Left renal cortex interstitium (tissue), 4 donors: ENCODE measurements around the gene SCMH1. TPM values are rescaled to one million over a fixed set of nuclear protein-coding genes. Genes with fewer than 3 reads are reported as not detected.
"Not testable (repeated sequence)": the region's sequence is repeated elsewhere in the genome, so short reads cannot be mapped to it uniquely, and the experiment has no call there.

Source experiments
- DNase-seq, 4 donors: peaks; one replicate each; pipeline ENCODE4 v3.0.0-alpha.2; 2013; ENCODE audit warnings: low read depth in 4 of 4, low spot score in 2 of 4, missing footprints in 1 of 4
- polyA plus RNA-seq, 4 donors: library from polyadenylated mRNA; unstranded; fragments of 120-200 nt; gene quantifications; one replicate each; pipeline ENCODE4 v1.2.1, GENCODE V29; 2013; ENCODE audit not compliant: insufficient read length in 4 of 4

The SCMH1 gene
- polyA plus RNA-seq, 4 donors: 36.0 to 51.7 (median 40.0) TPM

DNA sequence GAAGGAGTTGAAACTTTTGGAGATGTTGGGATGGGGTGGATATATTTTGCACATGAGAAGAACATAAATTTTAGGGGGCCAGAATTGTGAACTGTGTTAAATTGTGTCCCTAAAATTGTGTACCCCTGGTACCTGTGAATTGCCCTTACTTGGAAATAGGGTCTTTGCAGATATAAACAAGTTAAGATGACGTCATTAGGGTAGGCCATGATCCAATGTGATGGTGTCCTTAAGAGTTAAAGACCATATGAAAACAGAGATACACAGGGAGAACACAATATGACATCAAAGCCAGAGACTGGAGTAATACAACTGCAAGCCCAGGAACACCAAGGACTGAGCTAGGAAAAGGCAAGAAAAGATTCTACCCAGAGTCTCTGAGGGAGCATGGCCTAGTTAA is 24.0 kb downstream of the SCMH1 start:
- no peak for DNase-seq

DNA sequence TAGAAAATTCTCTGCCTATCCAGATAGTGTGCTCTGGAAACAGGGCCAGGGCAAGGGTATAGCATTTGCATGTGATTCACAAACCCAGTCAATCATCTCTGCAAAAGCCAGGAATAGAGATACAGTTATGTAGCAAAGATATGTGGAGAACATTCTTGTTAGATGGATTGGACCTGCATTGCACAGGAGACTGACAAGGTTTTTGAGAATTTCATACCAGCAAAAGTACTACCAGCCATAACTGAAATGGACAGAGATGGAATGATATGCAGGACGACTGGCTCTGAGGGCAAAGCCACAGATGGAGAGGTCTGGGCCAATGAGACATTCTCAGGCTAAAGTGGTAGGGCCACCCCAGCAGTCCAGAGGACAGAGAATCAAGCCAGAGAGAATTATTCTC is 24.7 kb downstream of the SCMH1 start:
- DNase-seq: no peak

DNA sequence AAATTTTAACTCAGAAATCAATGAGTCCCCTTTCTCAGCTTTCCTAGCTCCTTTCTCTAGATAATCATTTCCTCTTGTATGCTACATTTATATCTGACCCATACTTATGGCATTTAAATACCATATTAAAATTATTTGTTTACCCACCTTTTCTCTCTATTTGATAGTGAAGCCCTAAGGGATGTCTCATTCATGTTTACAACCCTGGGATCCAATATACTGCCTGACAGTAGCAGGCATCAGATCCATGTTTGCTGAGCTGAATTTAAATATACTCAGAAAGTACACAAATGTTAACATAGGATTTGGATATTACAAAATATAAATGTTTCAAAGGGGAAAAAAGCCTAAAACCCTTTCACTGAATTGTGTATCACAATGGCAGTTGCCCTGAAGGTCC is 26.5 kb downstream of the SCMH1 start:
- no peak for DNase-seq

DNA sequence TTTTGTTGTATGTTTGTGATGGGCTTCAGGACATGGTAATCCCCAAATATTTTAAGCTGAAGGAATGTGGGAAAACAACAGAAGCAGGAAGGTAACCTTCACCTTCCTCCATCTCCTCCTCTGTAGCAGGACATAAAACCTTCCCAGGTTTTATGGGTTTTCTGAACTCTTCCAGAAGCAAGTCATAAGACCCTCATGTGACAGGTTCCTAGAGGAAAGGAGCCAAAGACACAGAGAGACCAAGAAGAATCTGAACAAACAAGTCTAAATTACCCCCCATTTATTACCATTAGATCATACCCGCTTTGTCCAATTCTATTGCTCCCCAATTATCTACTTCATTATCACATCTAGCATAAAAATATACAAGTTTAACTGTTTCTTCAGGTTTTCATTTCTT is 28.8 kb downstream of the SCMH1 start:
- no peak for DNase-seq

DNA sequence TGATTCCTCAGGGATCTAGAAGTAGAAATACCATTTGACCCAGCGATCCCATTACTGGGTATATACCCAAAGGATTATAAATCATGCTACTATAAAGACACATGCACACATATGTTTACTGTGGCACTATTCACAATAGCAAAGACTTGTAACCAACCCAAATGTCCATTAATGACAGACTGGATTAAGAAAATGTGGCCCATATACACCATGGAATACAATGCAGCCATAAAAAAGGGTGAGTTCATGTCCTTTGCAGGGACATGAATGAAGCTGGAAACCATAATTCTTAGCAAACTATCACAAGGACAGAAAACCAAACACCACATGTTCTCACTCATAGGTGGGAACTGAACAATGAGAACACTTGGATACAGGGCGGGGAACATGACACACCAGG is 30.5 kb downstream of the SCMH1 start:
- DNase-seq: not testable (repeated sequence)

DNA sequence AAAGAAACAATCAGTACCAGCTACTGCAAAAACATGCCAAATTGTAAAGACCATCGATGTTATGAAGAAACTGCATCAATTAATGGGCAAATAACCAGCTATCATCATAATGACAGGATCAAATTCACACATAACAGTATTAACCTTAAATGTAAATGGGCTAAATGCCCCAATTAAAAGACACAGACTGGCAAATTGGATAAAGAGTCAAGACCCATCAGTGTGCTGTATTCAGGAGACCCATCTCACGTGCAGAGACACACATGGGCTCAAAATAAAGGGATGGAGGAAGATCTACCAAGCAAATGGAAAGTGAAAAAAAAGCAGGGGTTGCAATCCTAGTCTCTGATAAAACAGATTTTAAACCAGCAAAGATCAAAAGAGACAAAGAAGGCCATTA is 35.1 kb downstream of the SCMH1 start:
- not testable (repeated sequence) for DNase-seq

DNA sequence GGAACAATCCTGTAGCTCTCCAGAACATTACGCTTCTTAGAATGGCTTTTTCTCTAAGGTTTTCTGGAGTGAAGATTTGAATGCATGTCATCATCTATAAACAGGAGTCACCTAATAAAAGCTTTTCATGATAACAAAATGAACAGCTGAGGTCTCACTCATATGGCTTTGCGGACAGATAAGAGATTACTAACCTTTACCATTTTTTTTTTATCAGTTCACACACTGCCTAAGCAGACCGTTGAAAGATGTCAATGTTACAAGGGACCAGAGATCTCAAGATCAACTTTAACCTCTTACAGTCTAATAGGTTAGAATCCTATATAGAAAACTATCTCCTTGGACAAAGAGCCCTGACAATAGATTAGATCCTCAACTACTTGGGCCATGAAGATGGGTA is 41.4 kb downstream of the SCMH1 start:
- DNase-seq: no peak

DNA sequence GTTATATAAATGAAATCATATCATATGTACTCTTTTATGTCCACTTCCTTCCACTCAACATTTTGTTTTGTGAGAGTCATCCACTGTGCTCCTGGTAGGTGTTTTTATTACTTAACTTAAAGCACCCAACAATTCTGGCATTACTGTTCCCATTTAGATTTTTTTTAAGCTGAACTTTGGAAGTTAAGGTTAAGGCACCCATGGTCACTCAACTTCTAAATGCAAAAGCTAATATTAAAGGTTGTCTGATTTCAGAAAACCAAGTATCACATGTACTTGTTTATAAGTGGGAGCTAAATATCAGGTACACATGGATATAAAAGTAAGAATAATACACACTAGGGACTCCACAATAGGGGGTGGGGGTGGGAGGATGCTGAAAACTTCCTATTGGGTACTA is 42.7 kb downstream of the SCMH1 start:
- no peak for DNase-seq

DNA sequence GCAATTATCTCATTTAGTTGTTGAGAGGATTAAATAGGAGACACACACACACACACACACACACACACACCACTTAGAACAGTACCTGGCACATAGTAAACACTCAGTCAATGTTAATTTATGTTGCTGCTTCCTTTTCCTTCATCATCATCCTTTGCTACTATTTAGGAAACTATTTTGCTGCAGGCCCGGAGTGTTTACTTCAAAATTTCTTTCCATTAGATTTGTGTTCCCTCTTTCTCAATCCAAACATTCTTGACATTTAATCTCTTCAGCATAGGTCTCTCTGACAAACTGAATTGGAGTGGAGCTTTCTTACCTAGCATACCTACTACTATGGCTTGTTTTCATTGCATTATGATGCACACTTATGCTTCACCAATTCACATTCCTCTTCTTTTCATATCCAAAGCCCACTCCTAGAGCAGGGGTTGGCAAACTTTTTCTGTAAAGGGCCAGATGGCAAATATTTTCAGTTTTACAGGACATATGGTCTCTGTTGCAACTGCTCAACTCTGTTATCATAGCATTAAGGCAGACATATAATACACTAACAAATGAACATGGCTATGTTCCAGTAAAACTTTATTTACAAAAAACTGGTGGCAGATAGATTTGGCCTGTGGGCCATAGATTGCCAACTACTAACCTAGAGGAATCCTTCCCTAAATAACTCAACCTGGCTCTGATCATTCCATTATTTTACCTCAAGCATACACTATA is 49.5 kb downstream of the SCMH1 start:
- no peak for DNase-seq

DNA sequence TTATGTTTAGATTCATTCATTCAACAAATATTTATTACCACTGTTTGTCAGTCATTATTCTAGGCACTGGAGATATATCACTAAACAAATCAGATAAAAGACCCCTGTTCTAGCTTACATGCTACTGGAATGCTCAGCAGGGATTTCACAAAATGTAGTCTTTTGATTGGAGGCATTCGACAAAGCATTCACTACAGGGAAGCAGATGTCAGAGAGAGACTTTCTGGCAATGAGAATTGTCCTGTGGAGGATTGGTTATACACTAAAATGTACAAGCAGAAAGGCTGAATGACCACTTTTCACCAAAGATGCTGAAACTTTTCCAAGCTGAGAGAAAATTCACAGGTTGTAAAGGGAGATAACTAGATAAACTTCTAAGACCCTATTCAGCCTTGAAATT is 57.7 kb downstream of the SCMH1 start:
- DNase-seq: no peak

DNA sequence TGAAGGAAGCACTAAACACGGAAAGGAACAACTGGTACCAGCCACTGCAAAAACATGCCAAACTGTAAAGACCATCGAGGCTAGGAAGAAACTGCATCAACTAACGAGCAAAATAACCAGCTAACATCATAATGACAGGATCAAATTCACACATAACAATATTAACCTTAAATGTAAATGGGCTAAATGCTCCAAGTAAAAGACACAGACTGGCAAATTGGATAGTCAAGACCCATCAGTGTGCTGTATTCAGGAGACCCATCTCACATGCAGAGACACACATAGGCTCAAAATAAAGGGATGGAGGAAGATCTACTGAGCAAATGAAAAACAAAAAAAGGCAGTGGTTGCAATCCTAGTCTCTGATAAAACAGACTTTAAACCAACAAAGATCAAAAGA is 63.9 kb downstream of the SCMH1 start:
- not testable (repeated sequence) for DNase-seq

DNA sequence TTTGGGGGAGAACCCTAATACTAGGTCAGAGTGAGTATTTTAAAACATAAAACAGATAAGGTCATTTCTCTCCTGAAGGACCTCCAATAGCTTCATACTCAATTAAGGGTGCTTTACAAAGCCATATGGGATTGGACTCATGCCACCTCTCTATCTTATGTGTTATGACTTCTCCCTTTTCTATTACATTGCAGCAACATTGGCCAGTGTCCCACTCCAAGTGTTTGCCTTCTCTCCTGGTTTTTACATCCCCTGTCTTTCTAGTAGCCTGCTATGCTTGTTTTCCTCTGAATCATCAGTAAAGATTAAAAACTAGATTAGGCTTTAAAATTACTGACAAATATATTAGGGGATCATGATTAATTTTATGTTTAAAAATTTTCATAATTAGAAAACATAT is 66.6 kb downstream of the SCMH1 start:
- DNase-seq: no peak

DNA sequence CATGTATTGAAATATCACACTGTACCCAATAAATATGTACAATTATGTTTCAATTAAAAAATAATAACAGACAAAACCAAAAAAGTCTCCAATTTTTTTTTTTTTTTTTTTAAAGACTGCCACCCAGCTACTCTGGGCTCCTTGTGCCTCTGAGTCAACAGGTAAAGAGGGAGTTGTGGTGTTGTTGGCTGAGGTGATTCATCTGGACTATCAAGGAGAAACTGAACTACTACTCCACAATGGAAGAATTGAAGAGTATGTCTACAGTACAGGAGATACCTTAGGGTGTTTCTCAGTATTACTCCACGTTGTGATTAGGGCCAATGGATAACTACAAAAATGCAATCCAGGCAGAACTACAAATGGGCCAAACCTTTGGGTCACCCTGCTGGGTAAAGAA is 67.9 kb downstream of the SCMH1 start:
- no peak for DNase-seq

DNA sequence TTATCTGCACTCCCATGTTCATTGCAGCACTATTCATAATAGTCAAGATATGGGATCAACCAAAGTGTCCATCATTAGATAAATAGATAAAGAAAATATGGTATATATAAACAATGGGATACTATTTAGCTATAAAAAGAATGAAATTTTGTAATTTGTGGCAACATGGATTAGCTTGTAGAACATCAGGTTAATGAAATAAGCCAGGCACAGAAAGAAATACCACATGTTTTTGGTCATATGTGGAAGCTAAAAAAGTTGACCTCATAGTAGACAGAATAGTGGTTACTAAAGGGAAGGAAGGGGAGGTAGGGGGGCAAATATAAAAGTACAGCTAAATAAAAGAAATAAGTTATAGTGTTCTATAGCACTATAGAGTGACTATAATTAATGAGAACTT is 68.5 kb downstream of the SCMH1 start:
- DNase-seq: no peak

DNA sequence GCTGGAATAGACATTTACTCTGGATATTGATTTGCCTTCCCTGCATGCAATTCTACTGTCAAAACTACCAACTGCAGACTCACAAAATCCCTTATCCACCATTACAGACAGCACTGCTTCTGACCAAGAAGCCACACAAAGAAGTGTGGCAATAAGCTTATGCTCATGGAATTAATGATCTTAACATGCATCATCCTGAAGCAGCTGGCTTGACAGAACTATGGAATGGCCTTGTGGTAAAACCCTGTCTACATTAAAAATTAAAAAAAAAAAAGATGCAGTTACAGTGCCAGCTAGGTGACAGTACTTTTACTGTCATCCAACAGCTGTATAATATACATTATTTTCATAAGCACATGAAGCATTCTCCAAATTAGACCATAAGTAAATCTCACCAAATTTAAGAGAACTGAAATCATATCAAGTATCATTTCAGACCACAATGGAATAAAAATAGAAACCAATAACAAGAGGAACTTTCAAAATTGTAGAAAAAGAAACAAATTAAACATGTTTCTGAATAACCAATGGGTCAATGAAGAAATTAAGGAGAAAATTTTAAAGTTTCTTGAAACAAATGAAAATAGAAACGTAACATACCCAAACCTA is 70.7 kb downstream of the SCMH1 start:
- DNase-seq: no peak

DNA sequence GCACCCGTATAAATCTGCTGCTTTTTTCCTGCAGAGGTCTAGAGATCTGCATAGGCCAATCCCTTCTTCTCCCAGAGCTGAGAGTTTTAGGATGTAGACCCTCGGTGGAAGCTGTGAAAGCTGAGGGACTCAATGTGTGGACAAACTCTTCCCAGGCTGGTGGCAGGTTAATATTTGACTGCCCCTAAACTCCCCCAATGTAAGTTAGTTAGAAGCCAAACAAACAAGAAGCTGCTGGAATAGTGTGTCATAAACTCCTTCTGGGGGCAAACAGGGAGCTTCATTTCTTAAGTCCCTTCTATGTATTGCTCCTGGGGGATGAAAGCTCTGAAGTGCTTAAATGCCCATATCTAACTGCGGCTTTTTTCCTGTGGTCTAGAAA is 72.3 kb downstream of the SCMH1 start:
- no peak for DNase-seq

DNA sequence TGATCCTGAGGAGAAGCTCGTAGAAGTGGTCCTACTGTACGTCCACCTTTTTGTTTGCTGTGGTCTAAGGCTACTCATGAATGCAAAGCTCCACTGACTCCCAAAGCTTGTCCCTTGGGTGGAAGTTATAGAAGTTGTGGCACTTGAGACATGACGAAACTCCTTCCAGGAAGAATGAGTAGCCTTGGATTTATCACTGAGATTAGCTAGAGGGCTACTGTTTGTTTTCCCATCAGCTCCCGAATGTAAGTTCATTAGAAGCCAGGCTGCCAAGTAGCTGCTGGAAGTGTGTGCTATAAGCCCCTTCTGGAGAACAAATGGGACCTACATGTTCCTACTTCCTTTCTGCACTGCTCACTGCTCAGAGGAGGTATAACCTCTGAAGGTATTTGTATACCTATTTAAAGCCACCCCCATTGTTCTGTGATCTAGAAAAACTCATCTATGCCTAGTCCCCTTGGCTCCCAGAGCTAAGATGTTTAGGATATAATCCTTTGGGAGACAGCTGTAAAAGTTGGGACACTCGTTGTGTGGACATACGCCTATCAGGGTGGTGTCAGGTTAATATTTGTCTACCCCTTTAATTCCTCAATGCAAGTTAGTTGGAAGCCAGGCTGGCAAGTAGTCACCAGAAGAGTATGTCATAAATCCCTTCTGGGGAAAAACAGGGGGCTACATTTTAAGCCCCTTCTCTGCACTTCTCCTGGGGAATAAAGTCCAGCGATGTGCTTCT is 72.9 kb downstream of the SCMH1 start:
- DNase-seq: no peak

DNA sequence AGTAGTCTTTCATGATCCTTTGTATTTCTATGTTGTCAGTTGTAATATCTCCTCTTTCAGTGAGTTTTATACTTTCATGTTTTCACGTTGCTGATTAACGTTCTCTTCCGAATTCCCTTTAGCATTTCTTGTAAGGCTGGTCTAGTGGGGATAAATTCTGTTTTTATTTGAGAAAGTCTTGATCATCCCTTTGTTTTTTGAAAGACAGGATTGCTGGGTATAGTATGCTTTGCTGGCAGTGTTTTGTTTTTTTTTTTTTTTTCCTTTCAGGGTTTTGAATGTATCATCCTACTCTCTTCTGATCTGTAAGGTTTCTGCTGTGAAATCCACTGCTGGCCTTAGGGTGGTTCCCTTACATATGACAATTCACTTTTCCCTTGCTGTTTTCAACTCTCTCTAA is 74.4 kb downstream of the SCMH1 start:
- no peak for DNase-seq

DNA sequence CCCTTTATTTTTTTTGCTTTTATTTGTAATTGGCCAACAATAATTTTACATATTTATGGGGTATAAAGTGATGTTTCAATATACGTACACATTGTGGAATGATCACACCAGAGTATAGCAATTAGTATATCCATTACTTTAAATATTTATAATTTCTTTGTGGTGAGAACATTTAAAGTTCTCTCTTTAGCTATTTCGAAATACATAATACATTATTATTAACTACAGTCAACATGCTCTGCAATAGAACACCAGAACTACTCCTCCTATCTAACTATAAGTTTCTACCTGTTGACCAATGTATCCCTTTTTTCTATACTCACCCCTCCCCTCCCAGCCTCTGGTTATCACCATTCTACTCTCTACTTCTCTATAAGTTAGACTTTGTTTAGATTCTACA is 77.4 kb downstream of the SCMH1 start:
- no peak for DNase-seq

DNA sequence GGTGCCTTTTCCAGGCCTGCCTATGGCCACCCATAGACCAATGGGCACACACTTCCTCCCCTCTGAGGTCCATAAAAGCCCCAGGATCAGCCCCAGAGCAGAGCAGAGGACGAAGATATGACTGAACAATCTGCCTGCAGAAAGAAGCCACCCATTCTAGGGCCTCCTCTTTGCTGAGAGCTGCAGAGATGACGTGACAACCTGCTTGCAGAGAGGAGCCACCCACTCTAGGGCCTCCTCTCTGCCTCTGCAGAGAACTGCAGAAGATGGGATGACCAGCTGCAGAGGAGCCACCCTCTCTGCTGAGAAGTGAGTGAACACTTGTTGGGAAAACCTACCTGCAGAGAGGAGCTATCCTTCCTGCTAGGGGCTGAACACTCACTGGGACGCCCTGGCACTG is 79.7 kb downstream of the SCMH1 start:
- no peak for DNase-seq

DNA sequence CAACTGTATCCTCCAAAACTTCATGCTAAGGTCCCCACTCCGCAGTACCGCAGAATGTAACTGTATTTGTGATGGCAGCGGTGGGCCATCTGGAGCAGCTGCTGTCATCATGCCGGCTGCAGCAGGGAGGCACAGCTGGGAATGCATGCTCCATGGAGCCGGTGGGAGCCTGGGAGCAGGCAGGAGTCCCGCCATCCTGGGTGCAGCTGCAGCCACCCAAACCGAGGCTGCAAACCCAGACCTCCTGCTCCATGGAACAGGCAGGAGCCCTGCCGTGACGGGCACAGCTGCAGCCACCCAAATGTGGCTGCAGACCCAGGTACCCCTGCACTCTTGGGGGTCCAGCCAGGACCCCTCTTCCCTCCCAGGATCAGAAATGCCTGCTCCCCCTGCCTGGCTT is 80.3 kb downstream of the SCMH1 start:
- no peak for DNase-seq

DNA sequence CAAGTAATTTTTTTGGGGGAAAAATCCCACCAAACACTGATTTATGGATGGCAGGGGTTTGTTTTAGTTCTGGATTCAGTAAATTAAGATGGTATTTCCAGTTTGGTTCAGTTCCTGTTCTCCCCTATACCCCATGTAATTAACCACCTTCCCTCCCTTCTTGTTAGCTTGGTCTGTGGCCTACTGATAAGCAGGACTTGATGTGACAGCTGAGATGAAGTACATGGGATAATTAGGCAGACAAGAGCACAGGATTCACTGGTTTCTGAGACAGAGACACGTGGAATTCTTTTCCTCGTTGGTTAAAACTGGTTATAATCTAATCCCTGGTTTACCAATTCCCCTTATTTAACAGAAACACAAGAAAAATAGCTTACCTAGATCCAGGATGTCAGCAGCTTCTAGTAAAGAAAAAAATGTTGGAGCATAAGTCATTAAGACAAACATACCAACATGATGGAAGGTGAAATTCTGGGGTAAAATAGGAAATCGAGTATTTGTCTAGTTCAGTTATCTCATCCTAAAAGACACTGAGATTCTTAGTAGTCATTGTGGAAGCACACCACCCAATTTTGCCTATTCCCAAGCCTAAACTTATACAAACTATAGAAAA is 81.5 kb downstream of the SCMH1 start:
- no peak for DNase-seq
